ENCODE results near the gene EIF2D.
"Not testable (repeated sequence)": the region's sequence is repeated elsewhere in the genome, so short reads cannot be mapped to it uniquely, and the experiment has no call there.

EIF2D gene

GRCh38 chr1:206586501-206587445, 25.5 kb downstream of the EIF2D start:
- DNase-seq = no peak
- ATAC-seq = no peak

GRCh38 chr1:206584683-206585082, 27.6 kb downstream of the EIF2D start:
- no peak for DNase-seq
- ATAC-seq = no peak

- peak; percentile 90 for DNase-seq
- no peak for ATAC-seq
Measured at GRCh38 chr1:206583707-206584648, 28.3 kb downstream of the EIF2D start.

- no peak for ATAC-seq
- no peak for DNase-seq
Measured at GRCh38 chr1:206582971-206583706, 29.1 kb downstream of the EIF2D start.

GRCh38 chr1:206582537-206582936, 29.7 kb downstream of the EIF2D start:
- no peak for DNase-seq
- no peak for ATAC-seq

- ATAC-seq (peak; percentile 3), DNase-seq (peak; percentile 74)
Measured at GRCh38 chr1:206581571-206581981, 30.7 kb downstream of the EIF2D start.

GRCh38 chr1:206581114-206581497, 31.2 kb downstream of the EIF2D start:
- DNase-seq, ATAC-seq: not testable (repeated sequence)

- ATAC-seq (no peak), DNase-seq (no peak)
Measured at GRCh38 chr1:206580438-206581113, 31.7 kb downstream of the EIF2D start.

- ATAC-seq (peak; percentile 75), DNase-seq (peak; percentile 93)
Measured at GRCh38 chr1:206579747-206580437, 32.4 kb downstream of the EIF2D start.

GRCh38 chr1:206578978-206579374, 33.3 kb downstream of the EIF2D start:
- DNase-seq (no peak), ATAC-seq (no peak)

- DNase-seq (no peak), ATAC-seq (peak; percentile 67)
Measured at GRCh38 chr1:206578068-206578977, 33.9 kb downstream of the EIF2D start.

- ATAC-seq (no peak), DNase-seq (no peak)
Measured at GRCh38 chr1:206577626-206578025, 34.6 kb downstream of the EIF2D start.

GRCh38 chr1:206575894-206576737, 36.1 kb downstream of the EIF2D start:
- ATAC-seq (no peak), DNase-seq (no peak)

- DNase-seq = no peak
- ATAC-seq = no peak
Measured at GRCh38 chr1:206575165-206575893, 36.9 kb downstream of the EIF2D start.

GRCh38 chr1:206573762-206574161, 38.5 kb downstream of the EIF2D start:
- DNase-seq = no peak
- ATAC-seq = no peak

- DNase-seq (no peak), ATAC-seq (no peak)
Measured at GRCh38 chr1:206573319-206573718, 38.9 kb downstream of the EIF2D start.

- no peak for DNase-seq
- no peak for ATAC-seq
Measured at GRCh38 chr1:206572835-206573234, 39.4 kb downstream of the EIF2D start.

- DNase-seq (no peak), ATAC-seq (no peak)
Measured at GRCh38 chr1:206570529-206570928, 41.7 kb downstream of the EIF2D start.

Data from stimulated activated naive CD8-positive, alpha-beta T cell treated with anti-CD3 and anti-CD28 coated beads, Interleukin-15, Interleukin-2, amounts not matched to agents 100 U/mL and 50 U/mL, for 24 hours (primary cell).